ENCODE results near the gene TGM2.

DNA sequence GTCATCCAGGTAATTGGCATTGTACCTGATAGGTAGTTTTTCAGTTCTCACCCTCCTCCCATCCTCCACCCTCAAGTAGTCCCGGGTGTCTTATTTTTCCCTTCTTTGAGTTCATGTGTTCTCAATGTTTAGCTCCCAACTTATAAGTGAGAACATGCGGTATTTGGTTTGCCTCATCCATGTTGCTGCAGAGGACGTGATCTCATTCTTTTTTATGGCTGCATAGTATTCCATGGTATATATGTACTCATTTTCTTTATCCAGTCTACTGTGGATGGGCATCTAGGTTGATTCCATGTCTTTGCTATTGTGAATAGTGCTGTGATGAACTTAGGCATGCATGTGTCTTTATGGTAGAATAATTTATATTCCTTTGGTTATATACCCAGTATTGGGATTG is 85.7 kb downstream of the TGM2 start:
- TF ChIP-seq, protein P1, sequence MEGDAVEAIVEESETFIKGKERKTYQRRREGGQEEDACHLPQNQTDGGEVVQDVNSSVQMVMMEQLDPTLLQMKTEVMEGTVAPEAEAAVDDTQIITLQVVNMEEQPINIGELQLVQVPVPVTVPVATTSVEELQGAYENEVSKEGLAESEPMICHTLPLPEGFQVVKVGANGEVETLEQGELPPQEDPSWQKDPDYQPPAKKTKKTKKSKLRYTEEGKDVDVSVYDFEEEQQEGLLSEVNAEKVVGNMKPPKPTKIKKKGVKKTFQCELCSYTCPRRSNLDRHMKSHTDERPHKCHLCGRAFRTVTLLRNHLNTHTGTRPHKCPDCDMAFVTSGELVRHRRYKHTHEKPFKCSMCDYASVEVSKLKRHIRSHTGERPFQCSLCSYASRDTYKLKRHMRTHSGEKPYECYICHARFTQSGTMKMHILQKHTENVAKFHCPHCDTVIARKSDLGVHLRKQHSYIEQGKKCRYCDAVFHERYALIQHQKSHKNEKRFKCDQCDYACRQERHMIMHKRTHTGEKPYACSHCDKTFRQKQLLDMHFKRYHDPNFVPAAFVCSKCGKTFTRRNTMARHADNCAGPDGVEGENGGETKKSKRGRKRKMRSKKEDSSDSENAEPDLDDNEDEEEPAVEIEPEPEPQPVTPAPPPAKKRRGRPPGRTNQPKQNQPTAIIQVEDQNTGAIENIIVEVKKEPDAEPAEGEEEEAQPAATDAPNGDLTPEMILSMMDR (IDR thresholded peaks at IDR 0.05): no peak
- no peak for TF ChIP-seq POLR2A (IDR thresholded peaks at IDR 0.05)
